GM19467 (cell line): ENCODE measurements around the gene RIPOR2.

Experiments used
- ATAC-seq: cut with Tn5 transposase; IDR thresholded peaks from one replicate; pipeline ENCODE4 v1.9.1; 2021; ENCODE audit warnings: mild to moderate bottlenecking, moderate library complexity; ENCODE audit not compliant: unreplicated experiment

The RIPOR2 gene

DNA sequence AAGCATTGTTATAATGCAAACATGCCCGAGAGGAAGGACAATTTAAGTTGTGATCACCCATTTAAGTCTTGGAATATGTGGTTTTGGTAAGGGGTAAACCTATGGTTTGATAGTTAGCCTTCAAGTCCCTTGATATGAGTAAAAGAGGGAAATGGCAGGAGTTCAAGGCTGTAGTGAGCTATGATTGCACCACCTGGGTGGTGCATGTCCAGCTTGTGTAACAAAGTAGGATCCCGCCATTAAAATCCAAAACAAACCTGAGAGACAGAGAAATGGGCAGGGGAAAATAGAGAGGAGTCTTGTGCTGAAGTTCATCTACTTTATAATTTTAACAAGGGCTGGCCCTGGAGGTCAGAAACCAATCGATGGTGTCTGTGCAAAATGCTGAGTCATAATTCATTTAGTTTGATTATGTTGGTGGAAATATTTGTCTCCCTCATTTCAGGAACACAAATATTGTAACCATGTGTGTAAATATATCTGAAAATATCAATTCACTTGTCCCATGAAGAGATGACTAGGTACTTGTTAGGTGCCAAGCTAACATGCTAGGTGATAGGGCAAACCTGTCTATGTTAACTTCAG is 113.8 kb downstream of the RIPOR2 start:
- ATAC-seq = no peak

DNA sequence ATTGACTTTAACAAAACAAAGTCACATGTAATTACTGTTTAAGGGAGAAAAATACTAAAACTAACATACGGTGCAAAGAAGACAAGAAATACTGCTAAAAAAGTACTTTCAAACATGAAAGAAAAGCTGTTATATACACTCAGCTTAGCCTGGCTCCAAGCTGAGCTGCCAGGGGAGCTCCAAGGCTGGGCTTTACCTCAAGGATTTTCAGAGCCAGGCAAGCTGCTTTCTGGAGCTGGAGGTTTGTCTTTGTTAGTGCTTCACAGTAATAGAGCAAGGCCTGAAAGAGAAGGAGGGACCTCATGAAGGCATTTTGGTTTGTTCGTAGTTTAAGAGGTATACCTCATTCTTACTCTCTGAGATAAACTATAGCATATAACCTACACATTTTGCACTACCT is 117.4 kb downstream of the RIPOR2 start:
- no peak for ATAC-seq

DNA sequence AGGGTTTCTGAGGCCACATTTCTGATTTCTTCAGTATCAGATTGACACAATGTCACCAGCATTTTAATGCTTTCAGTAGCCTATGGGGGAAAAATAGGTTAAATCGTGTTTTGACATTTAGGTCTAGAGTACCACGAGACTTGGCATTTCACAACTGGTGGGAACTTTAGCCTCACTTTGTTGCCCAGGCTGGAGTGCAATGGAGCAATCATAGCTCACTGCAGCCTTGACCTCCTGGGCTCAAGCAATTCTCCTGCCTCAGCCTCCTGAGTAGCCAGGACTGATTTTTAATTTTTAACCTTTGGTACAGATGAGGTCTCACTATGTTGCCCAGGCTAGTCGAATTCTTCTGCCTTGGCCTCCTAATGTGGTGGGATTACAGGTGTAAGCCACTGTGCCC is 126.0 kb downstream of the RIPOR2 start:
- ATAC-seq = no peak

DNA sequence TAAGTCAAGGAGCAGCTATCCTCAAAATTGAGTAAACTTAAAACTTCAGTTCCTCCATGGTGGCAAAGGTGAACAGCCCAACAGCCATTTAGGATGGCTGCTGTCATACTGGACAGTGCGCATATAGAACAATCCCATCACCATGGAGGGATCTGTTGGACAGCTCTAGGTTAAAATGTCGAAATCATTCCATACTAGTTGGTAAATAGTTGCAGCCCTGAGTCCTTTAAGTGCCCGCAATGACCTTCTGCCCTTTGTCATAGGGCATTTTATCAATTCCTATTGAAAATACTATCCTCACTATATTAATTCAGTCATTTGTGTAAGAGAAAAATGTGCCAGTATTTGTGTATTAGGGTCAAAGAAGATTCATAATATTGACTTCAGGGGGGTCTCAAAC is 128.2 kb downstream of the RIPOR2 start:
- no peak for ATAC-seq

DNA sequence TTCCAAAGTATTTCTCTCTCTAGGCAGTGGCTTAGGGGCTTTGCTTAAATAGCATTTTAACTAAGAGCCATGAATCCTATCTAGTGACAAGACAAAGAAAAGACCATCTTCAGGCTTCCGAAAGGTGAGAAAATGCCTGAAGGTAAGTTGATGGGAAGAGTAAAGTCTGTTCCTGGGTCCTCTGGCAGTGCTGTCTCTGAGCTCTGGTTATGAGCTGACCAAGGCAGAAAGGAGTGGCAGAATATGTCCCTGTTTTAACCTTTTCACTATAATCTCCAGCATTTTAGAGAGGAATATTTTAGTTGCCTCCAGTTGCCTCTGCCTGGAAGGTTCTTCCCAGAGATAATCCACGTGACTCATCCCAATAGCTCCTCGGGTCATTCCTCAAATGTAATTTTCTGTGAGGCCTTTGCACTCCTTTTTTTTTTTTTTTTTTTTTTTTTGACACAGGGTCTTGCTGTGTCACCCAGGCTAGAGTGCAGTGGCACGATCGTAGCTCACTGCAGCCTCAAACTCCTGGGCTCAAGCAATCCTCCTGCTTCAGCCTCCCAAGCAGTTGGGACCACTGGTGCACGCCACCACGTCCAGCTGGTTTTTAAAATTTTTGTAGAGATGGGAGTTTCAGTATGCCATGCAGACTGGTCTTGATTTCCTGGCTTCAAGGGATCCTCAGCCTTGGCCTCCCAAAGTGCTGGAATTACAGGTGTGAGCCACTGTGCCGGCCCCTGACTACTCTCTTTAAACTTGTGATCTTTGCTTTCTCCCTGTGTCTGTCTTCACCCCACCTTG is 133.3 kb downstream of the RIPOR2 start:
- ATAC-seq = no peak

DNA sequence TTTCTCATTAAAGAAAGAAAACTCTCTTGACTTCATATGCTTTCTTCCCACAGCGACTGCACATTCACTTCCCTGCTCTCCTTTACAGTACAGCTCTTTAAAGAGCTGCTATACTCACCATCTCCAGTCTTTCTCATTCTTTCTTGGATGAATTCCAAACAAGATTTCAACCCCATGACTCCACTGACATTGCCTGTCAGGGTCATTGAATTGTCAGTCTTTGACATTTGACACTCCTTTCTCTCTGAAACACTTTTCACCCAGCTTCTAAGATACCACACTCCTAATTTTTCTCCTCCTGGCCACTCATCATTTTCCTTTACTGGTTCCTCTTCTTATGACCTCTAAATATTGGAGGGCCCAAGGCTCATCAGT is 136.2 kb downstream of the RIPOR2 start:
- no peak for ATAC-seq

DNA sequence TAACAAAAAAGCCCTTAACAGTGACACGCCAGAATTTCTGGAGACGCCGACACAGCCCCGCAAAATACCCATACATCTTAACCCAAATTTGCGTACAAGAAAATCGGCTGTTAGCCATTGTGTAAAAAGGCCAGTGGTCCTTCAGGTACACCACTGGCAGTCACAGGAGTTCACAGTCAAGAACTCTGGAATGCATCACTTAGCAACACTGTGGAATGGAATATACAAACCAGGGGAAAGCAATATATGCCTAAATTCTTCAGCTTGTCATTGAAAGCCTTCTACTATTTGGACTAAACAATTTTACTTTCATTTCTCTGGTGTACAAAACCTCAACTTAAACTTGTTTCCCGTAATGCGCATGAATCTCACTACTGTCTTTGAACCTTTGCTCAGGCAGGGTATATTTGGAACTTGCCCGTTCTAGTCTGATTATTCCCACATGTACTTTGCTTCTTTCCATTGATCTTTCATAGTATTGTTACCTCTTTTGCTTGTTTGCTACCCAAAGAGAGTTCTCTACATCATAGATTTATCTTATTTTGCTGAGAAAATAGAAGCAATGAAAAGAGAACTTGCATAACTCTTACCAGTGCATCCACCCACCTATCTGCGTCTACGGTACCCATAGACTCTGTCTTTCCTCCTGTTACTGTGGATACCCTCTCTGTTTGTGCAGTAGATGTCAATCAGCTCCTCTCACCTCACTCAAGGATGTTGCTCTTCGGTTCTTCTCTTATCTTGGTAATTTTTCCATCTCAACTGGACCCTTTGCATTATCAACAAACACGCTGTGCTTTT is 136.8 kb downstream of the RIPOR2 start, which contains the start of gene ARMH2:
TSS of gene ARMH2 (minus strand) at position 178 of the 801 bp plus-strand sequence. CDS start at position 118, 60 bp downstream.
- ATAC-seq = no peak

DNA sequence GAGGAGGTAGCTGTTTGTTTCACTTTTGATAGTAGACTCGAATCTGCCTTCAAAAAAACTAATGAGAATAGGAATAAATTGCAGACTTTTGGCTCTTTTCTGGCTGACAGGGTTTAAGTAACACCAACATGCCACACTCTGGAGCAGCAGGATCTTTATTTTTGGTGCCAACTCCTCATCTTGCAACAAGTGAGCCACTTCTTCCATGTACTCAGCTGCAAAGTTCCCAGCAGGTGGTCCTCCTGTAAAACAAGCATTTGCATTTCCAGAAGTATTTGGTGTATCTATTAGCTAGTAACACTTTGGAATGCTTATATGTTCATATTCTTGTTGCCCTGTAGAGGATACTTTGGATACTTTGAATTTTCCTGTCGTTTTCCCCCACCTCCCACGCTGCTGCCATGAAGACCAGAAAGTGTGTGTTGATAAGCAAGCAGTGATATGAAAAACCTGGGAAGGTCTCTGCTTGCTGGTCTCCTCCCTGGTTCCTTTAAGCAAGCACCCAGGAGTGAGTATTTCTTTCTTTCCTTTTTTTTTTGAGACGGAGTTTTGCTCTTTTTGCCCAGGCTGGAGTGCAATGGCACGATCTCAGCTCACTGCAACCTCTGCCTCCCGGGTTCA is 138.1 kb downstream of the RIPOR2 start:
- ATAC-seq = no peak

DNA sequence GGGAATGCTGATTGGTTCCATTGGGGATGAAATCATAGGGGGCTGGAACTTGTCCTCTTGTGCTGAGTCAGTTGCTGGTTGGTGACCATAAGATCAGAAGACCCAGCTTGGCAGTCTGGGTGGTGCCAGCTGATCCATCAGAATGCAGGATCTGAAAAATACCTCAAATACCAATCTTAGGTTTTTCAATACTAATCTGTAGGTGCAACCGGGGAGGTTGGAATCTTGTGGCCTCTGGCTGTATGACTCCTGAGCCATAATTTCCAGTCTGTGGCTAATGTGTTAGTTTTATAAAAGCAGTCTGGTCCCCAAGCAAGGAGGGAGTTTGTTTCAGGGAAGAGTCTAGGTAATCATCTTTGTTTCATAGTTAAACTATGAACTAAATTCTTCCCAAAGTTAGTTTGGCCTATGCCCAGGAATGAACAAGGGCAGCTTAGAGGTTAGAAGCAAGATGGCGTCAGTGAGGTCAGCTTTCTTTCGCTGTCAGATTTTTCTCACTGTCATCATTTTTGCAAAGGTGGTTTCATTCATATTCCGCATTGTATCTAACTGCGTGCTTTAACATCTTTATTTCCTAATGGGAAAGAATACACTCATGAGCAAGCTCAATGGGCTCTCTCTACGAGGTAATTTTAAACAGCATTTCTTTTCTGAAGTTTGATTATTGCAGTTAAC is 139.0 kb downstream of the RIPOR2 start:
- ATAC-seq = no peak

DNA sequence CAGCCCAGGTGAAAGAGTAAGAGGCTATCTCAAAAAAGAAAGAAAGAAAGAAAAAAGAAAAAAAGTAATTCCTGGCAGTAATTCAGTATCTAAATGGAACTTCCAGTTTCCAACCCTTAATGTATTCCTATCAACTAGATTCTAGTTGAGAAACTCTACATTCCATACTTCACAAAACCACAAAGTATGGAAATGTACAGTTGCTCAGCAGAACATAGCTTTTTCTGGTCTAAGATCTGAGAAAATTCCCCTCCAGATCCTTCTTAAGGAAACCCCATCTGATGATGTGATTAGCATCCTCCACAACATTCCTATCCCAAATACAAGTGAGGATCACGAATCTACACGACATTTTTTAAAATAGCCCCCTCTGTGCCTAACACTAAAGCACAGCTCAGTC is 140.7 kb downstream of the RIPOR2 start:
- no peak for ATAC-seq

DNA sequence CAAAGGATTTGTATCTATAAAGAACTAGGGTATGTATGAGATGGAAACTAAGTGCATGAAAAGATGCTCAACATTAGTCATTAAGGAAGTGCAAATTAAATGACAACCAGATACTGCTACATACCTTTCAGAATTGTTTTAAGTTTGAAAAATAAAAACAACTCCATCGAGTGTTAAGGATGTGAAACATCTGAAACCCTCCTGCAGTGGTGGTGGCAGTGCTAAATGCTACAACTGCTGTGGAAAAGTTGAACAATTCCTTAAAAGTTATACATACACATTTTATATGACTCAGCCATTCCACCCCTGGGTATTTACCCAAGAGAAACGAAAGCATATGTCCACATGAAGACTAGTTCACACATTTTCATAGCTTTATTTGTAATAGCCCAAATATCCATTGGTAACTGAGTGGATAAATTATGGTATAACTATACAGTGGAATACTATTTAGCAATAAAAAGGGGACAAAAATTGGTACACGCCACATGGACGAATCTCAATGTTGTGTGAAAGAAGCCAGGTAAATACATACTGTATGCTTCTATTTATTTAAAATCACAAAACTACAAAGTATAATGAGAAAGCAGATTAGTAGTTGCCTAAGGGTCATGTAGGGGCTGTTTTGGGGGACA is 147.6 kb downstream of the RIPOR2 start:
- no peak for ATAC-seq

DNA sequence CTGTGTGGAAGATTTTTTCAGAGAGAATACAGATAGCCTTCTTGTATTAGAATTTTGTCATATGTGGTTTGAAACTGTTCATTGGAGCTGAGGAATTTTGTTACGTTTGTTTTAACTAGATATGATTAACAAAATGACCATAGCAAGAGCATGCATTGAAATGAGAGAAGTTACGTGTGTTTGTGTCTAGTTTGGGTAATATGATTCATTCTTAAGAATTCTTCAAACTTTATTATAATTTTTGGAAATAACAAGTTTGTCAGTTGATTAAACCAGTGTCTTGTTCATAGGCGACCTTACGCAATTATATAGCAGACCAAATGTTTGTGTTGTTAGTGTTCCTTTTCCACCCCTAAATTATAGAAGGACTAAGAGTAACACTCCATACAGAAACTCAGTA is 155.6 kb downstream of the RIPOR2 start:
- ATAC-seq = no peak

DNA sequence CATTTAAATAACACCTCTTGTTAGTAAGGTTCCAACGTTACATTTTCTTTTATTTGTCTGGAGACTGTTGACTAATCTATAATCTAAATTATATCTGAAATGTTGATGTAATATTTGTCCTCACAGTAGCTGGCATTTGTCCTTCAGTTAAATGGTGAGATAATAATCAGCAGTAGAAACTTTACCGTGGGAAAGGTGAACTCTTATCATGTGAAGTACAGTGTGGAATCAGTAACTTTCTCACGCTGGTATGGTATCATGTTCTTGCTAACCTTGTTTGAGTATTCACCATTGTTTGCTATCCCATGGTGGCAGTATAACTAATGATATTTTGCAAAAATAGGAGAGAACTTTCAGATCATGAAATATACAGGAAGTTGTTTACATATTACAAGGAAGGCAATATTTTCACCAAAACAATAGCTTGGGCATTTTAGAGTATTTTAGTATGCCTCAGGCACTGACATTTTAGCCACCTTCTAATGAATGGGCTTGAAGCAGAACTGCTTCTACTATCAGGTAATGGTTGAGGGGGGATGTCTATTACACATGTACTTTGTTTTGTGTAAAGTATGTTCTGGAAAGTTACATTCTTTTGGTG is 156.2 kb downstream of the RIPOR2 start:
- ATAC-seq = no peak

DNA sequence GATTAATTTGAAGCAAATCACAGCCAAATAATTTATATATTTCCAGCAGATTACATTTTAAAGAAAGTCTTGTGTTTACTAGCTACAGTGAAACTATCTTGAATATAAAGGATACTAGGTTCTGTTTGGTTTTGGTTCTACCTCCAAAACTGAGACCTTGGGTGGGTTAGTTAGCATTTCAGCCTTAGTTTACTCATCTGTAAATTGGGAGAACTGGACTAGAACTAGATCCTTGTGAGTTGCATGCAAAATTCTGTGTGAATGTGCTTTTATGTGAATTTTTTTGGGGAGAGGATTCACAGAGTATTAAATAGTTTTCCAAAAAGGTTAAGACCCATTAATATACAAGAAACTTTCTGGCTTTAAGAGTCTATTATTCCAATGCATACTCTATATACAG is 156.9 kb downstream of the RIPOR2 start:
- ATAC-seq = no peak

DNA sequence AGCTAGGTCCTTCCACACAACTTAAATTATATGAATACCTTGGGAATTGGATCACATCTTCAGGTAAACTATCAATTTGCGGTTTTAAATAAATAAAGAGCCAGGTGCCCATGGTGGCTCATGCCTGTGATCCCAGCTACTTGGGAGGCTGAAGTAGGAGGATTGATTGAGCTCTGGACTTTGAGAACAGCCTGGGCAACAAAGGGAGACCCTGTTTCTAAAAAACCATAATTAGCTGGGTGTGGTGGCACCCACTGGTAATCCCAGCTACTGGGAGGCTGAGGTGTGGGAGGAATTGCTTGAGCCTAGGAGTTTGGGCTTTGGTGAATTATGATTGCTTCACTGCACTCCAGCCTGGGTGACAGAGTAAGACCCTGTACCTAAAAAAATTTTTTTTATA is 157.6 kb downstream of the RIPOR2 start:
- no peak for ATAC-seq

DNA sequence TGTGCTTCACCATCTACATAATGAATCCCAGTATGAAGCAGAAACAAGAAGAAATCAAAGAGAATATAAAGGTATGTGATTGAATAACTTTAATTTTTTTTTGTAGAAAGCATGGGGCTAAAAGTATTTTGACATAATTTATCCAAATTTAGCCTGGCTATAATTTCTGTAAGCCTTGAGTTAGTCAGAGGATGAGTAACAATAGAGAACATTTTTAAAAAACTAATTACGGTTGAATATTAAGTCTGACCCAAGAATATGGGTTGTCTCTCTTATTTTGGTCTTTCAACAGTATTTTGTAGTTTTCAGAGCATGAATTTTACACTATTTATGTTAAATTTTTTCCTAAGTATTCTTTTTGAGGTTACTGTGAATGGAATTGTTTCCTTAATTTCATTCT is 158.5 kb downstream of the RIPOR2 start:
- ATAC-seq = no peak

DNA sequence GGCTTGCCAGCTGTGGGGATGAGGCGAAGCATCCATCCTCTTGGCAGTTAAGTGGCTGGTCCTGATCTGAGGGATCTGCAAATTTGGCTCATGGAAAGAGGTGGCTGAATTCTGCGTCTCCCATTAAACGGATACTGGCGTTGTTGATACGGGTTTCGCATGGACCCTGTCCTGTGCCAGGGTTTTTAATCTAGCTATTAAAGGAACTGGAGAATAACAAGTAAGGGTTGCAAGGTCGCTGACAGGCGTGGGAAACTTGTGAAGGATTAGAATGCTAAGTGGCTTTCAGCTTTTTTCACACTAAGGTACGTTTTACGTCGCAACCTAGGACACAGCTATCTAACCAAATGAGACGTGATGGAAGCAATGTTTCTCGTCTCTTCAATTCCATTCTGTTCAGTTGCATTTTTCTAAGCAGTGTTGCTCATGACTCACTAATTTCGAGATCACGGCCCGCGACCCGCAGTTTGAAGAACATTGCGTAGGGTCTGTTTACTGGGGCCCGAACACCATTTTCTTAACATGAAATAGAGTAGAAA is 160.2 kb downstream of the RIPOR2 start:
- peak; percentile 10 for ATAC-seq

DNA sequence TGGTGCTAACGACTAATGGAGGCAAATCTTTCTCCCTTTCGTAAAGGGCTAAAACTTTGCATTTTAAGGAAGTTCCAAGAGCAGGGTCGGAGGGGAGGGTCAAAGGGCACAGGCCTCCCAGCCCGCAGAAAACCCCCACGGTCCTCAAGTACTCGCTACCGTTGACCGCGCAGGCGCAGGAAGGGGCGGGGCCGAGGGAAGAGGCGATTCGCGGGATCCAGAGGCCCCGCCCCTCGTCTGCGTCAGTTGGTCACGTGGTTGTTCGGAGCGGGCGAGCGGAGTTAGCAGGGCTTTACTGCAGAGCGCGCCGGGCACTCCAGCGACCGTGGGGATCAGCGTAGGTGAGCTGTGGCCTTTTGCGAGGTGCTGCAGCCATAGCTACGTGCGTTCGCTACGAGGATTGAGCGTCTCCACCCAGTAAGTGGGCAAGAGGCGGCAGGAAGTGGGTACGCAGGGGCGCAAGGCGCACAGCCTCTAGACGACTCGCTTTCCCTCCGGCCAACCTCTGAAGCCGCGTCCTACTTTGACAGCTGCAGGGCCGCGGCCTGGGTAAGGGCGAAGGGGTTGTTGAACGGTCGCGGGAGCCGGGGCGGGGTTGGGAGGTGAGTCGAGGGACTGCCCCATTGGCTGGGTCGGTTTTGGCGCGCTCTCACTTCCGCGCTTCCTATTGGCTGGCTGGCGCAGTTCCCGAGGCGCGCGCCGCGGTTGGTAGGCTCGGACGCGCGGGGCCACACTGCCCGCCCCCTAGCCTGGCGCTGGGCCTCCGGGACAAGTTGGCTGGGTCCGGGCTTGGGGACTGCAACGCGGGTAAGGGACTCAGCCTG is 160.9 kb downstream of the RIPOR2 start, which contains the start of gene GMNN:
TSS of gene GMNN (plus strand) at position 242 of the 824 bp plus-strand sequence. CDS start 2,310 bp downstream, outside the sequence.
- peak; percentile 87 for ATAC-seq

DNA sequence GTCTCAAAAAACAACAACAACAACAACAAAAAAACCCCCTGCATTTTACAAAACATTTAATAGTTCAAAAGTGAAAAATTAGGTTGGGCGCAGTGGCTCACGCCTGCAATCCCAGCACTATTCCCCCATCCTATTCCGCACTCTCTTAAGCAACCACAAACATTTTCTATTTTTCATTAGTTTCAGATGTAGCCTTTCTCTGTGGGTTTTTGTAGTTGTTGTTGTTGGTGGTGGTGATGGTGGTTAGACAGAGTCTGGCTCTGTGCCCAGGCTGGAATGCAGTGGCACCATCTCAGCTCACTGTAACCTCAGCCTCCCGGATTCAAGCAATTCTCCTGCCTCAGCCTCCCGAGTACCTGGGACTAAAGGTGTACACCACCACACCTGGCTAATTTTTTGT is 167.4 kb downstream of the RIPOR2 start:
- no peak for ATAC-seq
